HepG2 (cell line): ENCODE measurements around the gene ALG9. TPM values are rescaled to one million over a fixed set of nuclear protein-coding genes. Genes with fewer than 3 reads are reported as not detected.
A peak's percentile ranks its signal among the peaks of the same experiment; 100 is the strongest.

ENCODE experiments used
- ATF7-NPFF ChIP-seq: sonication (generic); formaldehyde crosslinking; IDR thresholded peaks from 2 replicates; pipeline ENCODE4 v1.8.1; 2023; ENCODE audit warnings: mild to moderate bottlenecking, low read depth, missing genetic modification reagents, moderate library complexity
- CBX2 ChIP-seq, 2 experiments: fragments of 200-600 bp in 1 of 2; sonication (generic); formaldehyde crosslinking in 1 of 2; IDR thresholded peaks; 2 replicates each; pipeline versions ENCODE4 v1.7.0 to v1.8.1; 2018 to 2022; ENCODE audit warnings: low read depth in 2 of 2, low read length in 1 of 2, mild to moderate bottlenecking in 1 of 2, missing genetic modification reagents in 1 of 2
- EED ChIP-seq: sonication (generic); formaldehyde crosslinking; IDR thresholded peaks from 2 replicates; pipeline ENCODE4 v1.5.0; 2020; ENCODE audit warnings: mild to moderate bottlenecking, missing genetic modification reagents
- FOXO4 ChIP-seq: sonication (generic); formaldehyde crosslinking; conservative IDR thresholded peaks from 2 replicates; pipeline ENCODE4 v1.8.1; 2023; ENCODE audit warnings: missing genetic modification reagents
- HMGXB4 ChIP-seq, 2 experiments: sonication (generic) in 1 of 2; formaldehyde crosslinking in 1 of 2; IDR thresholded peaks; 2 replicates each; pipeline versions ENCODE4 v1.4.0 to v1.6.1; 2018 to 2020; ENCODE audit warnings: missing genetic modification reagents in 2 of 2, borderline replicate concordance in 1 of 2, low read depth in 1 of 2, mild to moderate bottlenecking in 1 of 2, missing biosample characterization in 1 of 2
- IKZF4 ChIP-seq: sonication (generic); formaldehyde crosslinking; IDR thresholded peaks from 2 replicates; pipeline ENCODE4 v1.5.1; 2020; ENCODE audit warnings: borderline replicate concordance, mild to moderate bottlenecking, low read depth, missing genetic modification reagents; ENCODE audit errors: not compliant biosample characterization
- MED13 ChIP-seq: sonication (generic); formaldehyde crosslinking; IDR thresholded peaks from 2 replicates; pipeline ENCODE4 v1.5.0; 2020; ENCODE audit warnings: missing genetic modification reagents
- MEIS1 ChIP-seq: sonication (generic); formaldehyde crosslinking; IDR thresholded peaks from 2 replicates; pipeline ENCODE4 v1.9.0; 2021; ENCODE audit warnings: mild to moderate bottlenecking, missing genetic modification reagents, moderate library complexity, borderline replicate concordance
- NR0B2 ChIP-seq: sonication (generic); formaldehyde crosslinking; IDR thresholded peaks from 2 replicates; pipeline ENCODE4 v1.4.0; 2020; ENCODE audit warnings: mild to moderate bottlenecking, missing genetic modification reagents
- NR2F1 ChIP-seq, 2 experiments: fragments of 450-650 bp in 1 of 2; formaldehyde crosslinking in 1 of 2; IDR thresholded peaks; 2 replicates each; pipeline versions ENCODE4 v1.5.0 to v1.6.1; 2016 to 2020; ENCODE audit warnings: mild to moderate bottlenecking in 1 of 2, missing compliant biosample characterization in 1 of 2, missing genetic modification reagents in 1 of 2, moderate library complexity in 1 of 2
- PAF1 ChIP-seq: IDR thresholded peaks from 2 replicates; pipeline ENCODE4 v1.6.1; 2016; ENCODE audit warnings: missing genetic modification reagents, missing compliant biosample characterization
- SAP130 ChIP-seq: IDR thresholded peaks from 2 replicates; pipeline ENCODE4 v1.6.1; 2016; ENCODE audit warnings: low read depth
- SIN3B ChIP-seq: fragments of 150-350 bp; IDR thresholded peaks from 2 replicates; pipeline ENCODE4 v1.6.1; 2014; ENCODE audit warnings: low read length
- TBP ChIP-seq: sonication (generic); formaldehyde crosslinking; IDR thresholded peaks from 2 replicates; pipeline ENCODE4 v1.5.0; 2020; ENCODE audit warnings: missing genetic modification reagents
- ZMYM2 ChIP-seq: sonication (generic); formaldehyde crosslinking; IDR thresholded peaks from 2 replicates; pipeline ENCODE4 v1.8.0; 2022; ENCODE audit warnings: mild to moderate bottlenecking, missing genetic modification reagents
- ZNF224 ChIP-seq: sonication (generic); formaldehyde crosslinking; IDR thresholded peaks from 2 replicates; pipeline ENCODE4 v1.5.0; 2020; ENCODE audit warnings: mild to moderate bottlenecking, missing genetic modification reagents
- ZNF574 ChIP-seq: sonication (generic); formaldehyde crosslinking; IDR thresholded peaks from 2 replicates; pipeline ENCODE4 v1.4.0; 2020; ENCODE audit warnings: missing genetic modification reagents
- polyA plus RNA-seq, 8 experiments: library from polyadenylated mRNA; depleted of rRNA in 3 of 8; stranded (reverse) in 7 of 8; unstranded in 1 of 8; fragments of >200 nt; fragmentation: Illumina TruSeq in 4 of 8; extraction: Trizol in 4 of 8; gene quantifications; 2 replicates each; pipeline versions ENCODE4 v1.2.1 to v1.2.3, GENCODE V29; 2011 to 2016; ENCODE audit warnings: low read depth in 4 of 8, missing spikeins in 1 of 8, mixed read lengths in 1 of 8; ENCODE audit not compliant: insufficient read depth in 1 of 8
- total RNA-seq, 5 experiments: library from RNA; depleted of rRNA; stranded (reverse); fragments of >200 nt; fragmentation: Illumina TruSeq; extraction: Trizol; gene quantifications; 2 replicates each; pipeline ENCODE4 v1.2.3, GENCODE V29; 2016; ENCODE audit warnings: low read depth in 1 of 5
- TF ChIP-seq, protein P1 (sequence below): IDR thresholded peaks from 2 replicates; pipeline ENCODE4 v1.6.1; 2016; ENCODE audit warnings: missing biosample characterization, missing genetic modification reagents, low read depth
- TF ChIP-seq, protein P2 (sequence below): sonication (generic); formaldehyde crosslinking; IDR thresholded peaks from 2 replicates; pipeline ENCODE4 v1.5.0; 2020; ENCODE audit warnings: missing genetic modification reagents

ALG9 gene
- total and polyA plus RNA-seq, 2 of the 13 experiments (the other 11 are each of a cell fraction or from before 2014, with no cell fraction given), result 39.4 to 40.6 TPM

DNA sequence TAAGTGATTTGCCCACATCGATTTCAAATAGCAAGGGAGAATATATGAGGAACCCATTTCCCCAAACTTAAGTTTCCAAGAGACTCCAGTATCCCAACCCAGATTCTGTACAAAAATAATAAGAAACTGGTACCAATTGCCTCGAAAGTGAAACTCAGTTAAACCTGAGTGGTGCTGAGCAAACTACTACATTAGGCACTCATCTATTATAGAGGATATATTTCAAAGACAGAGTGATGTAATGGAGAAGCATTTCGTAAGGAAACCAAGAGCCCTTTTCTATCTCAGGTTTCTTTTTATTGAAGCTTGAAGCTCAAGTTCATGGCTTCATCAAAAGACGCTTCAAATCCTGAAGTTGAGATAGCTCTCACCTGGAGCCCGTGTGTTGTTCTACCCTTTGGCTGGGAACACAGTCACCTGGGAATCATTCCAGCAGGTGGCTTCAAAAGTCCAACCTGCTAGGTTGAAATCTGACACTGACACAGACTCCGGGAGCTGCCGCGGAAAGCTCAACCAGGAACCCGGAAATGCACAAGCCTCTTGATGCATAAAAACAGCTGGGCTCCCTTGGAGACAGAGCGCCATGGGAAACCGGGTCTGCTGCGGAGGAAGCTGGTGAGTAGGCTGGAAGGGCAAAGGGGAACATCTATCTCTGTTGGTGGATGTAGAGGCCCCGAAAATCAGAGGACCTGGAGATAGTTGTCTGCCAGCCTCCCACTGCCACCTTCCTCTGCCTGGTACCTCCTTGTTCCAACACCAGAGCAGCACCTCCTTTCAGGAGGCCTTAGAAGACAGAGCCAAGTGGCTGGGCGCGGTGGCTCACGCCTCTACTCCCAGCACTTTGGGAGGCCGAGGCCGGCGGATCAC is 47.2 kb upstream of the ALG9 start, which contains the start of gene C11orf52 (continued):
- TF ChIP-seq HMGXB4 (CRISPR knock-in tag; IDR thresholded peaks at IDR 0.05; ENCODE audit: borderline replicate concordance in 1 of 2, low read depth in 1 of 2) (peak; percentile 30 to 55; a peak in 3 of 4 replicates), ZNF574 (CRISPR knock-in tag) (peak; percentile 55; the same call in 1 of the 2 replicates), IKZF4 (CRISPR knock-in tag) (no peak), EED (CRISPR knock-in tag) (no peak), ZNF224 (no peak), FOXO4 (CRISPR knock-in tag) (peak; percentile 94; the same call in 1 of the 2 replicates), ZMYM2 (CRISPR knock-in tag) (no peak), SAP130 (peak; percentile 94), MED13 (CRISPR knock-in tag) (no peak), MEIS1 (no peak), SIN3B (no peak), TBP (CRISPR knock-in tag) (no peak), PAF1 (CRISPR knock-in tag) (no peak), CBX2 (IDR thresholded peaks at IDR 0.05; ENCODE audit: low read depth, low read length) (no peak), CBX2 (CRISPR knock-in tag; IDR thresholded peaks at IDR 0.05; ENCODE audit: low read depth) (no peak), NR2F1 (CRISPR knock-in tag; IDR thresholded peaks at IDR 0.05) (no peak), ATF7-NPFF (CRISPR knock-in tag) (no peak), NR0B2 (CRISPR knock-in tag) (no peak)
- TF ChIP-seq, protein P1, sequence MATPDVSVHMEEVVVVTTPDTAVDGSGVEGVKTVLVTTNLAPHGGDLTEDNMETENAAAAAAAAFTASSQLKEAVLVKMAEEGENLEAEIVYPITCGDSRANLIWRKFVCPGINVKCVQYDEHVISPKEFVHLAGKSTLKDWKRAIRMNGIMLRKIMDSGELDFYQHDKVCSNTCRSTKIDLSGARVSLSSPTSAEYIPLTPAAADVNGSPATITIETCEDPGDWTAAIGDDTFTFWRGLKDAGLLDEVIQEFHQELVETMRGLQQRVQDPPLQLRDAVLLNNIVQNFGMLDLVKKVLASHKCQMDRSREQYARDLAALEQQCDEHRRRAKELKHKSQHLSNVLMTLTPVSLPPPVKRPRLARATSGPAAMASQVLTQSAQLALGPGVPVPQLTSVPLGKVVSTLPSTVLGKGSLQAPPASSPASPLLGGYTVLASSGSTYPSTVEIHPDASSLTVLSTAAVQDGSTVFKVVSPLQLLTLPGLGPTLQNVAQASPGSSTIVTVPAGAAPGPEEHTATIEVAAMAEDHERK, result no peak
- TF ChIP-seq, protein P2, sequence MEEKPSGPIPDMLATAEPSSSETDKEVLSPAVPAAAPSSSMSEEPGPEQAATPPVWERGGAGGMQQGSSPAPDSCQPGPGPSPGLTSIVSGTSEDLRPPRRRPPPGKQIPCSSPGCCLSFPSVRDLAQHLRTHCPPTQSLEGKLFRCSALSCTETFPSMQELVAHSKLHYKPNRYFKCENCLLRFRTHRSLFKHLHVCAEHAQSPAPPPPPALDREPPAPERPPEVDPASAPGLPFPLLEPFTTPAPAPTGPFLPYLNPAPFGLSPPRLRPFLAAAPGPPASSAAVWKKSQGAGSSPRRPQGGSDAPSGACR (CRISPR knock-in tag), result 0 out of 2 replicates have a peak, but pooled peaks have one; percentile 64
